ENCODE data around the gene RPL13. TPM values are rescaled to one million over a fixed set of nuclear protein-coding genes. Genes with fewer than 3 reads are reported as not detected.

RPL13 gene
- total RNA-seq, 1 experiment from 2014 or later: 2,157 TPM

DNA sequence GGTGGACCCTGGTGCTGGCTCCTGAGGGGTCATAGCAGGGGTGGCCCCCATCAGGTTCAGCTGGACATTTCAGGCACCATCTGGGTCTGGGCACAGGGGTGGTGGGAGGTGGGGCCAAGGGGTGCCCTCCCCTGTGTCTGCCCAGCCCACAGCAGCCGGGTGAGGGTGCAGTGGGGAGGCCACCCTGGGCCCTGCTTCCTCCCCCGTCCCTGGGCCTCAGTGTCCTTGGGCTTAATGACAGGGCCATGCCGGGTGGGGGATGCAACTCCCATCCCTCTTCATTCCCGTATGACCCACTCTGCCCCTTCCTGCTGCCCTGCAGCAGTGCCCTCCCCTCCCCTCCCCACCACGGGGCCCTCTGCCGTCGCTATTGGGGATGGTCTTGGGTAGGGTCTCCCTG lies 25.7 kb downstream of the RPL13 start:
- Histone ChIP-seq H2BK12ac (ENCODE audit: insufficient read length, low read depth, low read length) (no peak overlapping the region), H4K91ac (ENCODE audit: insufficient read length, low read depth, low read length) (no peak overlapping the region), H3K9me3 (ENCODE audit: control insufficient read depth, low read depth, low read length) (no peaks in the 10 kb centered on the region), H3K23me2 (ENCODE audit: insufficient read length, low read depth, low read length, poor library complexity, severe bottlenecking) (no peaks in the 10 kb centered on the region), H3K14ac (ENCODE audit: insufficient read depth, low read length) (no peak overlapping the region), H3K9ac (ENCODE audit: extremely low read depth, insufficient read length, low read length) (no peak overlapping the region), H2BK5ac (ENCODE audit: insufficient read length, low read length) (no peak overlapping the region), H3K27ac (ENCODE audit: insufficient read length, low read depth, low read length) (no peak overlapping the region), H3K23ac (ENCODE audit: insufficient read length, low read depth, low read length) (no peak overlapping the region), H3K27me3 (ENCODE audit: insufficient read depth, low read length) (no peaks in the 10 kb centered on the region), H4K20me1 (ENCODE audit: control insufficient read depth, insufficient read depth, insufficient read length) (no peaks in the 10 kb centered on the region), H2BK120ac (ENCODE audit: low read depth, low read length, poor library complexity, severe bottlenecking) (no peak overlapping the region), H4K8ac (replicated peaks; ENCODE audit: insufficient read length, low read depth, low read length) (no peak overlapping the region), H2BK20ac (ENCODE audit: low read depth, low read length, poor library complexity, severe bottlenecking) (no peak overlapping the region), H3K18ac (ENCODE audit: insufficient read length, low read depth, low read length) (no peak overlapping the region), H3K79me1 (ENCODE audit: insufficient read depth, low read depth, low read length, poor library complexity, severe bottlenecking) (no peaks in the 10 kb centered on the region), H3T11ph (ENCODE audit: low read length) (no peak overlapping the region), H3K4me1 (ENCODE audit: insufficient read depth, low read length) (no peaks in the 10 kb centered on the region), H2AK5ac (ENCODE audit: insufficient read length, low read length) (no peak overlapping the region), H3K4ac (ENCODE audit: low read depth, low read length) (no peak overlapping the region), H4K5ac (ENCODE audit: insufficient read length, low read depth, low read length) (no peak overlapping the region), H3K4me2 (ENCODE audit: insufficient read depth, insufficient read length, low read length) (no peak overlapping the region), H2AFZ (ENCODE audit: low read length) (no peak overlapping the region), H3K56ac (ENCODE audit: insufficient read length, low read depth, low read length) (no peak overlapping the region), H3K79me2 (ENCODE audit: insufficient read depth, low read length) (no peaks in the 10 kb centered on the region), H2BK15ac (ENCODE audit: low read depth, low read length) (no peak overlapping the region)
- Mint-ChIP-seq H3K4me1 (no peaks in the 10 kb centered on the region), H3K27me3 (ENCODE audit: low read depth) (peaks cover 2% of the 10 kb centered on the region), H3K36me3 (ENCODE audit: insufficient read depth in 1 of 3, low read depth in 3 of 3) (peaks cover 0 to 9% (median 6%) of the 10 kb centered on the region in 3 experiments; a peak in 5 of 7 replicates), H3K27ac (no peak overlapping the region), H3K9me3 (peaks cover 3 to 5% of the 10 kb centered on the region in 2 experiments; a peak in 4 of 5 replicates), H3K4me3 (no peak overlapping the region)
- no CpG with 5 or more reads among the region's 7 CpGs for WGBS (ENCODE audit: extremely low coverage, insufficient read length, low lambda C conversion rate)
- DNase-seq: no peak
- TF ChIP-seq, protein P1, sequence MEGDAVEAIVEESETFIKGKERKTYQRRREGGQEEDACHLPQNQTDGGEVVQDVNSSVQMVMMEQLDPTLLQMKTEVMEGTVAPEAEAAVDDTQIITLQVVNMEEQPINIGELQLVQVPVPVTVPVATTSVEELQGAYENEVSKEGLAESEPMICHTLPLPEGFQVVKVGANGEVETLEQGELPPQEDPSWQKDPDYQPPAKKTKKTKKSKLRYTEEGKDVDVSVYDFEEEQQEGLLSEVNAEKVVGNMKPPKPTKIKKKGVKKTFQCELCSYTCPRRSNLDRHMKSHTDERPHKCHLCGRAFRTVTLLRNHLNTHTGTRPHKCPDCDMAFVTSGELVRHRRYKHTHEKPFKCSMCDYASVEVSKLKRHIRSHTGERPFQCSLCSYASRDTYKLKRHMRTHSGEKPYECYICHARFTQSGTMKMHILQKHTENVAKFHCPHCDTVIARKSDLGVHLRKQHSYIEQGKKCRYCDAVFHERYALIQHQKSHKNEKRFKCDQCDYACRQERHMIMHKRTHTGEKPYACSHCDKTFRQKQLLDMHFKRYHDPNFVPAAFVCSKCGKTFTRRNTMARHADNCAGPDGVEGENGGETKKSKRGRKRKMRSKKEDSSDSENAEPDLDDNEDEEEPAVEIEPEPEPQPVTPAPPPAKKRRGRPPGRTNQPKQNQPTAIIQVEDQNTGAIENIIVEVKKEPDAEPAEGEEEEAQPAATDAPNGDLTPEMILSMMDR (conservative IDR thresholded peaks at IDR 0.05): no peak
